ENCODE measurements around the gene NAALADL2. TPM values are rescaled to one million over a fixed set of nuclear protein-coding genes. Genes with fewer than 3 reads are reported as not detected.

Gene NAALADL2
- polyA plus RNA-seq, 2 of the 4 experiments (the other 2 are of a cell fraction) = 0.09 to 0.28 TPM

GRCh38 chr3:175057401-175057800, 198.3 kb downstream of the NAALADL2 start (continued):
- TF ChIP-seq REST (IDR thresholded peaks at IDR 0.05) (no peak), NR3C1 (IDR thresholded peaks at IDR 0.05) (no peak), POLR2AphosphoS2 (conservative IDR thresholded peaks at IDR 0.05; ENCODE audit: low read length) (no peak), ZNF302 (CRISPR knock-in tag; IDR thresholded peaks at IDR 0.05) (no peak), ESRRA (IDR thresholded peaks at IDR 0.05; ENCODE audit: borderline replicate concordance, low read length) (no peak), RCOR1 (IDR thresholded peaks at IDR 0.05; ENCODE audit: low read depth, low read length) (no peak), GATA3 (IDR thresholded peaks at IDR 0.05; ENCODE audit: borderline replicate concordance) (no peak), POLR2A (IDR thresholded peaks at IDR 0.05; ENCODE audit: low read length) (no peak), HOXA7 (CRISPR knock-in tag; IDR thresholded peaks at IDR 0.05) (no peak)

- ChIA-PET POLR2A (no interaction called here), CTCF (interaction anchor here (0.7 kb wide), 1 partner anchor 241 kb away, joined by 3 read pairs; no protein-coding TSS in a partner anchor)
- Histone ChIP-seq H3K9me3 (no peaks in the 10 kb centered on the region), H3K27ac (no peak overlapping the region), H3K4me2 (no peak overlapping the region), H3K4me3 (no peak overlapping the region), H3K4me1 (no peaks in the 10 kb centered on the region)
- FAIRE-seq (no peak), DNase-seq (ENCODE audit: low read depth in 1 of 2, low spot score in 1 of 2) (no peak), ATAC-seq (no peak)
- TF ChIP-seq RARB (CRISPR knock-in tag; IDR thresholded peaks at IDR 0.05) (no peak), EHMT2 (IDR thresholded peaks at IDR 0.05; ENCODE audit: low read depth) (no peak)
- 21% methylated on average over 4 of the region's 4 CpGs for WGBS (ENCODE audit: missing lambda C conversion rate)
Measured at GRCh38 chr3:175059788-175060187, 200.7 kb downstream of the NAALADL2 start.

GRCh38 chr3:175065497-175065896, 206.4 kb downstream of the NAALADL2 start:
- 55% methylated on average over 2 of the region's 2 CpGs for WGBS (ENCODE audit: missing lambda C conversion rate)
- CTCF ChIA-PET = no interaction called here
- no peak for DNase-seq (ENCODE audit: low read depth in 1 of 2, low spot score in 1 of 2)
- no peak for ATAC-seq
- H3K4me1 ChIP-seq = no peaks in the 10 kb centered on the region
- H3K9me3 ChIP-seq = no peaks in the 10 kb centered on the region
- no peak for TF ChIP-seq FOSB (CRISPR knock-in tag; IDR thresholded peaks at IDR 0.05)
- TF ChIP-seq FOXS1 (CRISPR knock-in tag; IDR thresholded peaks at IDR 0.05) = no peak
- TF ChIP-seq ZFP36 (IDR thresholded peaks at IDR 0.05; ENCODE audit: borderline replicate concordance, partially characterized antibody) = no peak
- TF ChIP-seq JUNB (IDR thresholded peaks at IDR 0.05) = no peak
- TF ChIP-seq EP300 (IDR thresholded peaks at IDR 0.05) = no peak
- no peak for TF ChIP-seq RAD21 (conservative IDR thresholded peaks at IDR 0.05 in 1 of 2, IDR thresholded peaks at IDR 0.05 in 1 of 2)
- TF ChIP-seq RNF2 (IDR thresholded peaks at IDR 0.05; ENCODE audit: borderline replicate concordance, low read depth) = no peak
- TF ChIP-seq BCL3 (IDR thresholded peaks at IDR 0.05) = no peak
- no peak for TF ChIP-seq MYC (IDR thresholded peaks at IDR 0.05; ENCODE audit: borderline replicate concordance, low read length)
- TF ChIP-seq POLR2A (IDR thresholded peaks at IDR 0.05; ENCODE audit: low read length) = no peak
- TF ChIP-seq ATOH8 (CRISPR knock-in tag; IDR thresholded peaks at IDR 0.05; ENCODE audit: low read depth) = no peak
- no peak for TF ChIP-seq HDAC2 (IDR thresholded peaks at IDR 0.05)
- no peak for TF ChIP-seq NR3C1 (IDR thresholded peaks at IDR 0.05)
- H3K27ac ChIP-seq = no peak overlapping the region
- no peak overlapping the region for H3K4me2 ChIP-seq
- POLR2A ChIA-PET = no interaction called here
- H3K4me3 ChIP-seq = no peak overlapping the region
- no peak for FAIRE-seq

Measured in A549 (cell line).